RWPE1 (cell line): Measurements from ENCODE around the gene DACH2.
A peak's percentile ranks its signal among the peaks of the same experiment; 100 is the strongest.

Experiments used
- CTCF ChIA-PET: fragments of 350-600 bp; sonication (Branson Sonifier 250); formaldehyde crosslinking; extraction: SDS; loops from one replicate; lab custom pipeline; 2021; lab: Yijun Ruan, JAX
- POLR2A ChIA-PET: fragments of 400-600 bp; formaldehyde crosslinking; extraction: SDS; loops from one replicate; lab custom pipeline; 2020; ENCODE audit warnings: antibody characterized with exemption; ENCODE audit not compliant: low non-redundant PET; lab: Yijun Ruan, JAX
- DNase-seq: peaks from one replicate; pipeline ENCODE4 v3.0.0; 2012; ENCODE audit warnings: low spot score
- H3K27ac ChIP-seq: fragments of 450-650 bp; 2 replicates; pipeline ENCODE4 v1.5.1; 2017
- TF ChIP-seq, protein P1 (sequence below): fragments of 450-650 bp; conservative IDR thresholded peaks from 2 replicates; pipeline ENCODE4 v1.5.1; 2017; ENCODE audit warnings: low read depth, mild to moderate bottlenecking

Gene DACH2

DNA sequence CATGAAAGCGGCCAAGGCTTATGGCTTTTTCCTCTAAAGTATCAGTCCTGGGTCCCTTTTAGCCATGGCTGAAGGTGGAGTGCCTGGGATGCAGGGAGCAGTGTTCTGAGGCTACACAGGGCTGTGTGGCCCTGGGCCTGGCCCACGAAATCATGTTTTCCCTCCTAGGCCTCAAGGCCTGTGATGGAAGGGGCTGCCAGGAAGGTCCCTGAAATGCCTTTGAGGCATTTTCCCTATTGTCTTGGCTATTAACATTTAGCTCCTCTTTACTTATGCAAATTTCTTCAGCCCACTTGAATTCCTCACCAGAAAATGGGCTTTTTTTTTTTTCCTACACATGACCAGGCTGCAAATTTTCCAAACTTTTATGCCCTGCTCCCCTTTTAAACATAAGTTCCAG lies 657.0 kb downstream of the DACH2 start:
- H3K27ac ChIP-seq = no peak overlapping the region
- ChIA-PET POLR2A (no interaction called here), CTCF (no interaction called here)
- TF ChIP-seq, protein P1, sequence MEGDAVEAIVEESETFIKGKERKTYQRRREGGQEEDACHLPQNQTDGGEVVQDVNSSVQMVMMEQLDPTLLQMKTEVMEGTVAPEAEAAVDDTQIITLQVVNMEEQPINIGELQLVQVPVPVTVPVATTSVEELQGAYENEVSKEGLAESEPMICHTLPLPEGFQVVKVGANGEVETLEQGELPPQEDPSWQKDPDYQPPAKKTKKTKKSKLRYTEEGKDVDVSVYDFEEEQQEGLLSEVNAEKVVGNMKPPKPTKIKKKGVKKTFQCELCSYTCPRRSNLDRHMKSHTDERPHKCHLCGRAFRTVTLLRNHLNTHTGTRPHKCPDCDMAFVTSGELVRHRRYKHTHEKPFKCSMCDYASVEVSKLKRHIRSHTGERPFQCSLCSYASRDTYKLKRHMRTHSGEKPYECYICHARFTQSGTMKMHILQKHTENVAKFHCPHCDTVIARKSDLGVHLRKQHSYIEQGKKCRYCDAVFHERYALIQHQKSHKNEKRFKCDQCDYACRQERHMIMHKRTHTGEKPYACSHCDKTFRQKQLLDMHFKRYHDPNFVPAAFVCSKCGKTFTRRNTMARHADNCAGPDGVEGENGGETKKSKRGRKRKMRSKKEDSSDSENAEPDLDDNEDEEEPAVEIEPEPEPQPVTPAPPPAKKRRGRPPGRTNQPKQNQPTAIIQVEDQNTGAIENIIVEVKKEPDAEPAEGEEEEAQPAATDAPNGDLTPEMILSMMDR = no peak
- DNase-seq = no peak

DNA sequence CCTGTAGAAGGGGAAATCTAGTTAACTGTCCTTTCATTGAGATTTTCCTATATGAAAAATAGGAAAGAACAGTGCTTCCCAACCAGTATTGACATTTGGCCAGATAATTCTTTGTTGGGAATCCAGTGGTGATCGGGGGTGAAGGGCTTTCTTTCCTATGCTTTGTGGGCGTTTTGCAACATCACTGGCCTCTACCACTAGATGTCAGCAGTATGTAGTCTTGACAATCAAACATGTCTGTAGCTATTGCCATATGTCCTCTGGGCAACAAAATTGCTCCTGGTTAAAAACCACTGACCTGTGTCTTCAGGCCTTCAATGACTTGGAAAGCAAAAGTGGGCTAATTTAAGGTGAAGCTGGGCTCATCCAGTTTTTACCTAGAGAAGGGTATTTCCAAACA lies 658.5 kb downstream of the DACH2 start:
- TF ChIP-seq, protein P1 = peak; percentile 24; the same call in 1 of the 2 replicates
- CTCF ChIA-PET = interaction anchor here (0.7 to 0.8 kb wide), 2 partner anchors 22 to 1155 kb away, joined by 3 to 4 read pairs; no protein-coding TSS in a partner anchor
- POLR2A ChIA-PET = no interaction called here
- no peak for DNase-seq
- no peak overlapping the region for H3K27ac ChIP-seq

DNA sequence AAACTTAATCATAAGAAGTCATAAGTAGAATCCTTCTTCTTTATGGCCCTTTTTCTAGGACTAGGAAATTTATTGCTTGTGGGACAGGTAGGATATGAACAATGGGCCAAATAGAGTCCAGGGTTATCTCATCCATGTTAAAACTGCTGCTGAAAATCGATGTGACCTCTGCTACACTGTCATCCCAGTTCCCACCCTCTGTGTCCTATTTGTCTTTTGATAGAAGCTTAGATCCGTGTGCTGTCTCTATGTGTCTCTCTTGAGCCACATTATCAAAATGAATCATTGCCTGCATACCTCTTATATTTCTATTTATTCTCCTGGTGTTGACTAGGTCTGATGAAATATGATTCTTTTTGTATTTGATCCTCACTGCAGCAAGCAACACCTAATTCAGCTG lies 661.4 kb downstream of the DACH2 start:
- TF ChIP-seq, protein P1 = no peak
- POLR2A ChIA-PET = no interaction called here
- H3K27ac ChIP-seq = no peak overlapping the region
- DNase-seq = no peak
- CTCF ChIA-PET = no interaction called here

GRCh38 chrX:86829786-86830185 lies 681.5 kb downstream of the DACH2 start:
- DNase-seq = no peak
- ChIA-PET POLR2A (no interaction called here), CTCF (no interaction called here)
- no peak overlapping the region for H3K27ac ChIP-seq
- TF ChIP-seq, protein P1 = no peak

DNA sequence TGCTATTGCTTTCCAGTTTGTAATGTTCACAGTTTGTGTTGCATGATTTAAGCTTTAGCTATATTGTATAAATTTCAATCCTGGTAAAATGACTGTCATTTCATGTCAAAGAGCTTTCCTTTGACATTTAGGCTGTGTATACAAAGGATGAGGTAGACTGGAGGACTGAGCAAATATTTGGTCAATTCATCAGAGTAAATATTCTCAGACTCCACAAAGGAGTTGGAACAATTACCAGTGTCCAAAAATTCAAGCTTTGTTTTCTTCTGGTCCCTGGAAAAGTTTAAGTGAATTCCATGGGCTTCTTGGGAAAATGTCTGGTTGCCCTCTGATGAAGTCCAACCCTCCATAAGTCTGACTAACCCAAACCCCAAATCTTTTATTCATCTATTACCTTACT lies 682.4 kb downstream of the DACH2 start:
- no peak for DNase-seq

DNA sequence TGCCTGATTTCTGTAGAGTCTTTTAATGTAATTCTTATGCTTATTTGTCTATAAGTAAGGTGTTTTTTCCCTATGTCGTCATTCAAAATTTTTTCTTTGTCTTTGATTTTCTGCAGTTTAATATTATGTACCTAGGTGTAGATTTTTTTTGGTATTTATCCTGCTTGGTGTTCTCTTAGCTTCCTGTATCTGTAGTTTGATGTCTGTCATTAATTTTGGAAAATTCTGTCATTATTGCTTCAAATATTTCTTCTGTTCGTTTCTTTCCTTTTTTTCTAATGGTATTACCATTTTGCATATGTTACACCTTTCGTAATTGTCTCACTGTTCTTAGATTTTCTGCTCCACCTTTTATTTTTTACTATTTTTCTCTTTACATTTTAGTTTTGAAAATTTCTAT lies 696.9 kb downstream of the DACH2 start:
- CTCF ChIA-PET = interaction anchor here (0.6 kb wide), 1 partner anchor 954 kb away, joined by 3 read pairs; no protein-coding TSS in a partner anchor
- POLR2A ChIA-PET = no interaction called here
- no peak overlapping the region for H3K27ac ChIP-seq
- TF ChIP-seq, protein P1 = no peak
- DNase-seq = no peak

More for the DNA sequence above, 682.4 kb downstream of the DACH2 start:
- CTCF ChIA-PET = no interaction called here
- POLR2A ChIA-PET = no interaction called here
- TF ChIP-seq, protein P1 = no peak
- no peak overlapping the region for H3K27ac ChIP-seq
